ENCODE results near the gene PTPRM. TPM values are rescaled to one million over a fixed set of nuclear protein-coding genes. Genes with fewer than 3 reads are reported as not detected.
A peak's percentile ranks its signal among the peaks of the same experiment; 100 is the strongest.

Gene PTPRM
- polyA plus RNA-seq, 12 donors: 64.3 to 109 (median 90.1) TPM; not detected in 1

GRCh38 chr18:7565677-7566076, 1.4 kb upstream of the PTPRM start:
- DNase-seq: no peak

- DNase-seq: no peak
These were observed 911 bp upstream of the PTPRM start for GRCh38 chr18:7566244-7566566.

- peak; percentile 53 for DNase-seq
These were observed 634 bp downstream of the PTPRM start for GRCh38 chr18:7567474-7568425.

- peak; percentile 33 for DNase-seq
These were observed 1.3 kb downstream of the PTPRM start for GRCh38 chr18:7568426-7568825.

GRCh38 chr18:7571626-7572025, 4.5 kb downstream of the PTPRM start:
- no peak for DNase-seq

GRCh38 chr18:7572822-7573221, 5.7 kb downstream of the PTPRM start:
- DNase-seq: no peak

- DNase-seq: no peak
These were observed 8.4 kb downstream of the PTPRM start for GRCh38 chr18:7575465-7576028.

- no peak for DNase-seq
These were observed 9.0 kb downstream of the PTPRM start for GRCh38 chr18:7576077-7576476.

GRCh38 chr18:7576685-7577084, 9.6 kb downstream of the PTPRM start:
- no peak for DNase-seq

- DNase-seq: no peak
These were observed 10.6 kb downstream of the PTPRM start for GRCh38 chr18:7577706-7578105.

- DNase-seq: no peak
These were observed 12.2 kb downstream of the PTPRM start for GRCh38 chr18:7579176-7579917.

- no peak for DNase-seq
These were observed 12.9 kb downstream of the PTPRM start for GRCh38 chr18:7579918-7580542.

GRCh38 chr18:7584646-7585275, 17.6 kb downstream of the PTPRM start:
- no peak for DNase-seq

GRCh38 chr18:7585276-7585670, 18.2 kb downstream of the PTPRM start:
- no peak for DNase-seq

- no peak for DNase-seq
These were observed 19.3 kb downstream of the PTPRM start for GRCh38 chr18:7586379-7586778.

- no peak for DNase-seq
These were observed 23.9 kb downstream of the PTPRM start for GRCh38 chr18:7590826-7591560.

- DNase-seq: no peak
These were observed 25.4 kb downstream of the PTPRM start for GRCh38 chr18:7592305-7593071.

- DNase-seq: no peak
These were observed 26.2 kb downstream of the PTPRM start for GRCh38 chr18:7593218-7593819.

GRCh38 chr18:7596147-7596546, 29.0 kb downstream of the PTPRM start:
- DNase-seq: no peak

GRCh38 chr18:7597500-7597899, 30.4 kb downstream of the PTPRM start:
- DNase-seq: no peak

All from muscle of arm (tissue), 12 donors.